HepG2 (cell line): ENCODE measurements around the gene INTS15. TPM values are rescaled to one million over a fixed set of nuclear protein-coding genes. Genes with fewer than 3 reads are reported as not detected.
A peak's percentile ranks its signal among the peaks of the same experiment; 100 is the strongest.

Source experiments
- ATAC-seq: fragments of 200-7000 bp; cut with Tn5 transposase; 3 replicates; pipeline ENCODE4 v1.9.1; 2020; ENCODE audit warnings: mild to moderate bottlenecking, moderate library complexity
- BruUV-seq: library from RNA; stranded (reverse); fragments of 400-500 nt; replicated peaks from 2 replicates; lab custom pipeline; 2021; lab: Mats Ljungman, UMichigan
- CTCF ChIA-PET: fragments of 300-600 bp; formaldehyde crosslinking; extraction: SDS; loops from one replicate; lab custom pipeline; 2021; ENCODE audit warnings: low total read pairs, inconsistent platforms, low intra/inter-chr PET ratio; lab: Yijun Ruan, JAX
- POLR2A ChIA-PET: fragments of 350-600 bp; sonication (Branson Sonifier 250); formaldehyde crosslinking; loops from one replicate; lab custom pipeline; 2020; ENCODE audit warnings: antibody characterized with exemption, inconsistent platforms; lab: Yijun Ruan, JAX
- DNase-seq: peaks from one replicate; pipeline ENCODE4 v3.0.0-alpha.2; 2015; ENCODE audit warnings: low spot score
- FAIRE-seq: peaks from 3 replicates; lab custom pipeline; 2011; peaks lifted over from hg19 to GRCh38; lab: Jason Lieb, UNC
- H2AFZ ChIP-seq: one replicate; pipeline ENCODE4 v1.6.1; 2011; ENCODE audit warnings: low read length, inconsistent platforms
- H3K27ac ChIP-seq: fragments of 300-600 bp; 3 replicates; pipeline ENCODE4 v1.8.0; 2011; ENCODE audit warnings: mixed run types, mild to moderate bottlenecking, mixed read lengths, low read length, inconsistent platforms; ENCODE audit not compliant: insufficient read depth; ENCODE audit errors: extremely low read length
- H3K27me3 ChIP-seq, 2 experiments: fragments of 200-600 bp in 1 of 2; 2 replicates in 1 of 2; 3 replicates in 1 of 2; pipeline versions ENCODE4 v1.6.0 to v1.8.0; 2011; ENCODE audit warnings: low read length in 2 of 2, mild to moderate bottlenecking in 2 of 2, moderate library complexity in 2 of 2, inconsistent platforms in 1 of 2; ENCODE audit not compliant: insufficient read depth in 2 of 2, control insufficient read depth in 1 of 2
- H3K36me3 ChIP-seq, 2 experiments: fragments of 200-600 bp in 1 of 2; replicated peaks in 1 of 2; 2 replicates in 1 of 2; 3 replicates in 1 of 2; pipeline versions ENCODE4 v1.5.1 to v1.8.0; 2011; ENCODE audit warnings: low read length in 2 of 2, inconsistent platforms in 1 of 2; ENCODE audit not compliant: insufficient read depth in 2 of 2, control insufficient read depth in 1 of 2
- H3K4me1 ChIP-seq: 2 replicates; pipeline ENCODE4 v1.5.1; 2012; ENCODE audit warnings: low read length, inconsistent platforms; ENCODE audit not compliant: insufficient read depth
- H3K4me2 ChIP-seq: 2 replicates; pipeline ENCODE4 v1.6.0; 2011; ENCODE audit warnings: low read depth, low read length, inconsistent platforms
- H3K4me3 ChIP-seq, 3 experiments: fragments of 200-600 bp in 1 of 3; sonication (generic), shearing (Covaris generic) in 1 of 3; replicated peaks in 1 of 3; 2 replicates each; pipeline ENCODE4 v1.5.1; 2011 to 2016; ENCODE audit warnings: low read length in 3 of 3, inconsistent platforms in 2 of 3, low read depth in 2 of 3, mild to moderate bottlenecking in 2 of 3, control low read depth in 1 of 3, mixed read lengths in 1 of 3; ENCODE audit not compliant: insufficient read depth in 1 of 3
- H3K79me2 ChIP-seq: one replicate; pipeline ENCODE4 v1.6.1; 2011; ENCODE audit warnings: low read length, inconsistent platforms; ENCODE audit not compliant: insufficient read depth
- H3K9ac ChIP-seq: 2 replicates; pipeline ENCODE4 v1.6.0; 2011; ENCODE audit warnings: mild to moderate bottlenecking, low read depth, low read length, inconsistent platforms; ENCODE audit not compliant: insufficient read depth
- H3K9me3 ChIP-seq: 2 replicates; pipeline ENCODE4 v1.5.1; 2012; ENCODE audit warnings: mild to moderate bottlenecking, low read length
- H4K20me1 ChIP-seq: 2 replicates; pipeline ENCODE4 v1.6.0; 2011; ENCODE audit warnings: inconsistent platforms, mild to moderate bottlenecking, low read length, moderate library complexity; ENCODE audit not compliant: insufficient read depth
- CEBPZ ChIP-seq: IDR thresholded peaks from 2 replicates; pipeline ENCODE4 v1.6.1; 2012; ENCODE audit warnings: low read length, improper control_type of control experiment
- CERS6 ChIP-seq: sonication (generic); formaldehyde crosslinking; IDR thresholded peaks from 2 replicates; pipeline ENCODE4 v1.5.0; 2020; ENCODE audit warnings: missing genetic modification reagents
- HBP1 ChIP-seq: IDR thresholded peaks from 2 replicates; pipeline ENCODE4 v1.6.1; 2016; ENCODE audit warnings: low read depth, control low read depth
- PPARG ChIP-seq: conservative IDR thresholded peaks from 2 replicates; pipeline ENCODE4 v1.6.1; 2016; ENCODE audit warnings: missing biosample characterization, missing genetic modification reagents
- ZNF253 ChIP-seq: sonication (generic); formaldehyde crosslinking; IDR thresholded peaks from 2 replicates; pipeline ENCODE4 v1.8.0; 2022; ENCODE audit warnings: mild to moderate bottlenecking, missing genetic modification reagents, borderline replicate concordance
- ZNF256 ChIP-seq: sonication (generic); formaldehyde crosslinking; conservative IDR thresholded peaks from 2 replicates; pipeline ENCODE4 v1.4.0; 2020; ENCODE audit warnings: missing genetic modification reagents
- ZNF460 ChIP-seq: sonication (generic); formaldehyde crosslinking; IDR thresholded peaks from 2 replicates; pipeline ENCODE4 v1.5.1; 2020; ENCODE audit warnings: missing genetic modification reagents, mild to moderate bottlenecking, borderline replicate concordance
- ZNF878 ChIP-seq: sonication (generic); formaldehyde crosslinking; IDR thresholded peaks from 2 replicates; pipeline ENCODE4 v1.8.1; 2023; ENCODE audit warnings: mild to moderate bottlenecking, missing genetic modification reagents, moderate library complexity
- WGBS: methylation state at CpG from one replicate; pipeline ENCODE4 v1.1.6; 2017; ENCODE audit warnings: low lambda C conversion rate; 5-methylcytosine and 5-hydroxymethylcytosine counted together
- in situ Hi-C: cut with HindIII; loops from 2 replicates; pipeline ENCODE4 v1.10.0; 2017; ENCODE audit warnings: low pct_unique_long_range_greater_than_20kb; ENCODE audit not compliant: extremely low pct_ligation_motif_present
- intact Hi-C: fragments of 100-400 bp; cut with micrococcal nuclease; formaldehyde crosslinking; loops from one replicate; pipeline ENCODE4 v1.10.0; 2022; ENCODE audit not compliant: unreplicated experiment
- polyA plus RNA-seq, 8 experiments: library from polyadenylated mRNA; depleted of rRNA in 3 of 8; stranded (reverse) in 7 of 8; unstranded in 1 of 8; fragments of >200 nt; fragmentation: Illumina TruSeq in 4 of 8; extraction: Trizol in 4 of 8; gene quantifications; 2 replicates each; pipeline versions ENCODE4 v1.2.1 to v1.2.3, GENCODE V29; 2011 to 2016; ENCODE audit warnings: low read depth in 4 of 8, missing spikeins in 1 of 8, mixed read lengths in 1 of 8; ENCODE audit not compliant: insufficient read depth in 1 of 8
- total RNA-seq, 5 experiments: library from RNA; depleted of rRNA; stranded (reverse); fragments of >200 nt; fragmentation: Illumina TruSeq; extraction: Trizol; gene quantifications; 2 replicates each; pipeline ENCODE4 v1.2.3, GENCODE V29; 2016; ENCODE audit warnings: low read depth in 1 of 5

INTS15 gene
- total and polyA plus RNA-seq, 2 of the 13 experiments (the other 11 are each of a cell fraction or from before 2014, with no cell fraction given) = 16.3 to 25.7 TPM

- Histone ChIP-seq H4K20me1 (no peaks in the 10 kb centered on the region), H2AFZ (no peak within 1 kb of the TSS), H3K4me1 (peaks cover 76% of the 10 kb centered on the region), H3K36me3 (peaks cover 7 to 24% of the 10 kb centered on the region in 2 experiments), H3K27ac (peak within 1 kb of the TSS; percentile 98), H3K4me2 (peak within 1 kb of the TSS; percentile 97), H3K4me3 (peak within 1 kb of the TSS; percentile 86 to 90 (median 87)), H3K27me3 (no peaks in the 10 kb centered on the region), H3K9ac (peak within 1 kb of the TSS; percentile 97), H3K9me3 (no peaks in the 10 kb centered on the region), H3K79me2 (peaks cover 17% of the 10 kb centered on the region)
- ChIA-PET POLR2A (interaction anchor here (0.6 to 5.1 kb wide), 13 partner anchors 10 to 796 kb away, joined by 3 to 105 read pairs (median 3); partner anchors contain the start of genes DAGLB, INTS15 and RNF216), CTCF (no interaction called here)
- in situ Hi-C loops = no loop called here
- TSS peak; percentile 68 for BruUV-seq
- ATAC-seq (peak; percentile 84), DNase-seq (peak; percentile 87), FAIRE-seq (no peak)
- intact Hi-C loops = loop anchor here (2.0 kb wide), 1 partner anchor 13 kb away; the partner anchor contains the start of gene INTS15
- WGBS = 0% methylated on average over 31 of the region's 51 CpGs
- TF ChIP-seq CEBPZ (no peak), PPARG (CRISPR knock-in tag) (no peak), HBP1 (0 out of 2 replicates have a peak, but pooled peaks have one; percentile 43), ZNF460 (CRISPR knock-in tag) (no peak), ZNF878 (CRISPR knock-in tag) (no peak), ZNF256 (CRISPR knock-in tag) (no peak), ZNF253 (CRISPR knock-in tag) (0 out of 2 replicates have a peak, but pooled peaks have one; percentile 42), CERS6 (no peak)
Observed at GRCh38 chr7:6577369-6578113, 12.3 kb upstream of the INTS15 start, which contains the start of gene ZDHHC4. Gene ZDHHC4 (plus strand): TSS chr7:6577454. CDS start chr7:6580562, 3,108 bp downstream.
